GM18526 (cell line): ENCODE results near the gene PSMD1.

Source experiments
- POLR2A ChIP-seq: IDR thresholded peaks from 3 replicates; pipeline ENCODE4 v1.6.1; 2011; ENCODE audit not compliant: insufficient read length; ENCODE audit errors: extremely low read depth

PSMD1 gene

GRCh38 chr2:231056453-231057416 is at the start of gene PSMD1:
TSS of gene PSMD1 (plus strand) at chr2:231056867. CDS start at chr2:231057026, 159 bp downstream.
- TF ChIP-seq POLR2A, result peak; percentile 70

DNA sequence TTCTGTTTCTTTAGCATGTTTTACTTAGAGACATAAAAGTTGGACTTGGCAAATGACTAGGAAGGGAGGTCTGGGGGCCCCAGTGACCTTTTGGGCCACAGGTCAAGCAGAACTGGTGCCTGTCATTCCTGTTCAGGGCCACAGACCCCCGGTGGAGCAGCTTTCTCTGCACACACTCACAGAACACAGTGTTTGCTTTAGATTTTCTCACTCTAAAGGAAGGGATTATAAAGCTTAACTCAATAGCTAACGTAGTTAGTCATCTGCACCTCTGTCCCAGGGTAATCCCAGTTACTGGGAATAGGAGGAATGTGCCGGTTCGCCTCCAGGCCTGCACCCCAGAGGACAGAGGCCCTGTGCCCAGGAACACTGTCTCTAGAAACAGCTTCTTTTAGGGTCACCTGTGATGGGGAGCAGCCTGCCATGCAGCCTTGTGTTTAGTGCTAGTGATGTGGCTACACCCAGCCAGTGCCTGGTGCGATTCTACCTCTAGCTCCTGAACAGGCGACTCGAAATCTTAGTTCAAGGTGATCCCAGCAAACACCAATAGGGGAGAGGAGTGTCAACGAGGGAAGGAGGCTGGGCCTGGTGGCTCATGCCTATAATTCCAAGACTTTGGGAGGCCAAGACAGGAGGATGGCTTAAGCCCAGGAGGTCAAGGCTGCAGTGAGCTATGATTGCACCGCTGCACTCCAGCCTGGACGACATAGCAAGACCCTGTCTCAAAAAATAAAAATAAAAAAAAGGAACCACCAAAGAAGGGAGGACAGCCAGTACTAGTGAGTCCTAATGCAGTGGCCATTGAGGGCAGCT is 49.2 kb upstream of the PSMD1 start:
- no peak for TF ChIP-seq POLR2A

DNA sequence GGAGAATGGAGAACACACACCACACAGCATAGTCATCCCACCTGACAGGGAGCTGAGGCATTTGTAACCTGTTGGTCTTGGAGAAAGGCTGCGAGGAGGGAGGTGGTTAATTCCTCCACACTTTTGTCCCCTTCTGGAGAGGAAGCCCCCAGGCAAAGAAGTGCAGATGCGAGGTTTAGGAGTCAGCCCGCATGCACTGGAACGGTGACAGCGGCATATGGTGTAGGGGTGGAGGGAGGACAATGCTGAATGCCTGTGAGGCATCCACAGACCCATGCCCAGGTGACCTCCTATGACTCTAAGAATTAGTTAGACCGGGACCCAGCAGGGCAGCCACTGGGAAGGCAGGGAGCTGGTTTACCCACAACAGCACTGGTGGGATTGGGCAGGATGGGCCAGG is 48.5 kb upstream of the PSMD1 start:
- no peak for TF ChIP-seq POLR2A

- TF ChIP-seq POLR2A, result no peak
Measured at GRCh38 chr2:231009236-231009919, 47.3 kb upstream of the PSMD1 start.

- TF ChIP-seq POLR2A, result no peak
Measured at GRCh38 chr2:231010201-231010730, 46.4 kb upstream of the PSMD1 start.

DNA sequence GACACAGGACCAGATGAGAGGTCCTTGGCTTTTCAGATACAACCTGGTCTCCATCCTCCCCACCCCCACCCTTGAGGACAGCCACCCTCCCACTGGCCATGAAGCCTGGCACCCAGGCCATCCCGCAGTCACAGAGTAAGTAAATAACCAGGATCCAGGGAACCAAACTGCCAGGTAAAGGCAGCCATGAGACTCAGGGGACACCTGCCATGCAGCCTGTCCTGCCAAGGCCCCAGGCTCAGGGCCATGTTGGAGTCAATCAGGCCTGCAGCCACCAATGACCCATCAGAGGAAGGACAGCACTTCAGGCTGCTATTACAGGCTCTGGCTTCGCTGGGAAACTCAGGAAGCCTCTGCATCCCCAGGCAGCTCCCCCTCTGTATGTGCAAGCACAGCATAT is 45.1 kb upstream of the PSMD1 start:
- TF ChIP-seq POLR2A, result no peak

GRCh38 chr2:231012463-231012862 is 44.2 kb upstream of the PSMD1 start:
- no peak for TF ChIP-seq POLR2A

GRCh38 chr2:231013820-231014219 is 42.8 kb upstream of the PSMD1 start:
- TF ChIP-seq POLR2A, result no peak

DNA sequence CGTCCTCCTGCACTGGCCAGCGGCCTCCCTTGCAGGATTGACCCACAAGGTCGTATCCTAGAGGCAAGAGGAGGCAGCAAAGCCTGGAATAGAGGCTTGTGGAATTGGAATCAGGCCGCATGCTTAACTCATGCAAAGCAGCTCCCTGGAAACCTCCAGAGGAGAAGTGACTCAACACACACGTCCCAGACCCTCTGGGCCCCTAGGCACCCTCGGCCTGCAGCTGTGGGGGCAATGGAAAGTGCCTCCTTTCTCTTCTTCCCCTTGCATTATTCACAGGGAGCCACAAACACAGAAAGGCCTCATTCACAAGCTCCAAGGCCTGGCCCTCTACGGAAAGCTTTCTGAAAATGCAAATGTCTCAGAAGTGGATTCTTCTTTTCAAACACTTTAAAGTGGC is 41.2 kb upstream of the PSMD1 start:
- TF ChIP-seq POLR2A, result no peak

GRCh38 chr2:231015926-231016325 is 40.7 kb upstream of the PSMD1 start:
- no peak for TF ChIP-seq POLR2A

DNA sequence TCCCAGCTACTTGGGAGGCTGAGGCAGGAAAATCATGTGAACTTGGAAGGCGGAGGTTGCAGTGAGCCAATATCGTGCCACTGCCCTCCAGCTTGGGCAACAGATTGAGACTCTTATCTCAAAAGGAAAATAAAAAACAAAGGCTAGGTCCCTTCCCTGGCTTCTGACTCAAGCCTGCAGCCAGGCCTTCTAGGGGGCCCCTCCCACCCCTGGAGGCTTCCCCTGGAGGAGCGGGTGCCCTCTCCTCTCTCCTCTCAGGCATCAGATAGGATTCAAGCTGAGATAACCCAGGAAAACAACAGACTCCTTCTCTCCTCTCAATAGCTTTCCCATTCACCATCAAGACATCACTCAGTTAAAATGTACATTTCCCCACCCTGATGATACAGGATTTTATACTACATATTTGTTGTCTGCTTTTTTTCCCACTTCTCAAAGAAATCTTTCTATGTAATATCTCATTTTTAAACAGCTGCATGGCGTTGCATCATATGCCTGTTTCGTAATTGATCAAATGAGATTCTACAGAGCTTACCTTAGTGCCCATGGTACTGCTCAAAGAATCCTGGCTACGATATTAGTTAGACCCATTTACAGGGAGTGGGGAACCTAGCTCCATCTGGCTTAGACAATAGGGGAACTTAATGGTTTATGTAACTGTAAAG is 40.0 kb upstream of the PSMD1 start:
- no peak for TF ChIP-seq POLR2A

DNA sequence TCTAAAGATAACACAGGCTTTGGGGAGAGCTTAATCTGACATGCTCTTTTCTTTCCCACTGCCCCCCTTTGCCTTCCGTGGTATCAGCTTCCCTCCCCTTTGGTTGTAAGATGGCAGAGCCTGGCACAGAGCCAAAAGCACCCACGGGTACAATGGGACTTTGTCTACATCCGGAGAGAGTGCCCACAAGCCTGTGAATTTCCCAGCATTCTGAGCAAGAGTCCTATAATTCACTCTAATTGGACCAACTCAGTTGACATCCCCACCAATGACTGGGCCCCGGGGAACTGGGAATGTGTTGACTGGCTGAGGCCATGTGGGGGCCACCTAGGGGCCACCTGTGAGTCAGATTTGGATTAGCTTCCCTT is 39.5 kb upstream of the PSMD1 start:
- TF ChIP-seq POLR2A, result no peak

- no peak for TF ChIP-seq POLR2A
Measured at GRCh38 chr2:231018184-231018583, 38.5 kb upstream of the PSMD1 start.

GRCh38 chr2:231028889-231029288 is 27.8 kb upstream of the PSMD1 start:
- no peak for TF ChIP-seq POLR2A

DNA sequence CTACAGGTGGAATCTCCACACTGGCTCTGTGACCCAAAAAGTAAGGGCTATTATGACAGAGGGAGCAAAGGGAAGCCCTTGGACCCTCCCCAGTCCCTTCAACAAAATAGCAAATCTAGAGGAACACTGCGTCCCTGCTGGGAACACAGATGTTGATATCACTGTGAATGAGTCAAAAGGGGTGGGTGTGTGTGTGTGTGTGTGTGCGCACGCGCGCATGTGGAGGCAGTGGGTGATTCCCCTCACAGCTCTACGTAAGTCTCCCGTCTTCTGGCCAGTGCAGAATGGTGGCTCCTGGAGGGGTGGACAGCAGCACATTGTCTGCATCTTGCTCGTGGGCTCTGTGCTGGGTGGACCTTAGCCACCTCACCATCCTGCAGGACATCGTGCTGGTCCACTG is 27.1 kb upstream of the PSMD1 start:
- no peak for TF ChIP-seq POLR2A
